PC-3 (cell line): ENCODE data around the gene PACRG.

ENCODE experiments used
- EZH2 ChIP-seq: fragments of 300-600 bp; sonication (generic); IDR thresholded peaks from one replicate; pipeline ENCODE4 v1.6.1; 2017; ENCODE audit warnings: antibody characterized with exemption, mild to moderate bottlenecking, low read length; ENCODE audit not compliant: unreplicated experiment
- EZH2phosphoT487 ChIP-seq: fragments of 300-600 bp; sonication (generic); IDR thresholded peaks from 2 replicates; pipeline ENCODE4 v1.6.1; 2018; ENCODE audit warnings: mild to moderate bottlenecking, antibody characterized with exemption, low read length, borderline replicate concordance
- TF ChIP-seq, protein P1 (sequence below): fragments of 300-600 bp; sonication (generic); conservative IDR thresholded peaks from 2 replicates; pipeline ENCODE4 v1.5.1; 2017; ENCODE audit warnings: antibody characterized with exemption, low read depth, mild to moderate bottlenecking, low read length

DNA sequence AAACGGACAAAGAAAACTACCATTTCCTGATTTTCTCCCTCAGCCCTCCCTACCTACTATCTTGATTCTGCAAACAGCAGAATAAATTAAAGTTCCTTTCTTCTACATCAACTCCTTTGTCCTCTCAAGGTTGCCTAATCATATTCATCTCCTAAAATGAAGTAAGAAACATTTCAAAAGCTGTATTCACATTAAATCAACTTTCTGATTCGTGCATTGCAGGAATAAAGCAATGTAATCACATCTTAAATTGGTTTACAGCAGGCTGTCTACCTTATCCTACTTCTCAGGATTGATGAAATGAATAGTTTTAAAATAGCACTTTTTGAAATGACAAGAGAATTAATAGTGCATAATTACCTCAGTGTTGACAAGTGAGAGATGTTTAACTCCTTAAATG, 25.3 kb upstream of the PACRG start:
- TF ChIP-seq, protein P1, sequence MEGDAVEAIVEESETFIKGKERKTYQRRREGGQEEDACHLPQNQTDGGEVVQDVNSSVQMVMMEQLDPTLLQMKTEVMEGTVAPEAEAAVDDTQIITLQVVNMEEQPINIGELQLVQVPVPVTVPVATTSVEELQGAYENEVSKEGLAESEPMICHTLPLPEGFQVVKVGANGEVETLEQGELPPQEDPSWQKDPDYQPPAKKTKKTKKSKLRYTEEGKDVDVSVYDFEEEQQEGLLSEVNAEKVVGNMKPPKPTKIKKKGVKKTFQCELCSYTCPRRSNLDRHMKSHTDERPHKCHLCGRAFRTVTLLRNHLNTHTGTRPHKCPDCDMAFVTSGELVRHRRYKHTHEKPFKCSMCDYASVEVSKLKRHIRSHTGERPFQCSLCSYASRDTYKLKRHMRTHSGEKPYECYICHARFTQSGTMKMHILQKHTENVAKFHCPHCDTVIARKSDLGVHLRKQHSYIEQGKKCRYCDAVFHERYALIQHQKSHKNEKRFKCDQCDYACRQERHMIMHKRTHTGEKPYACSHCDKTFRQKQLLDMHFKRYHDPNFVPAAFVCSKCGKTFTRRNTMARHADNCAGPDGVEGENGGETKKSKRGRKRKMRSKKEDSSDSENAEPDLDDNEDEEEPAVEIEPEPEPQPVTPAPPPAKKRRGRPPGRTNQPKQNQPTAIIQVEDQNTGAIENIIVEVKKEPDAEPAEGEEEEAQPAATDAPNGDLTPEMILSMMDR = no peak
- TF ChIP-seq EZH2 = no peak
- TF ChIP-seq EZH2phosphoT487 = no peak
